A673 (cell line): ENCODE data around the gene KCNK17. TPM values are rescaled to one million over a fixed set of nuclear protein-coding genes. Genes with fewer than 3 reads are reported as not detected.

Source experiments
- BruUV-seq: library from RNA; stranded (reverse); fragments of 400-500 nt; replicated peaks from 2 replicates; lab custom pipeline; 2021; lab: Mats Ljungman, UMichigan
- CTCF ChIA-PET: fragments of 300-600 bp; sonication (Branson Sonifier 250); formaldehyde crosslinking; loops from one replicate; lab custom pipeline; 2022; ENCODE audit warnings: antibody characterized with exemption; lab: Charles Lee
- POLR2A ChIA-PET: fragments of 300-600 bp; sonication (Branson Sonifier 250); formaldehyde crosslinking; loops from one replicate; lab custom pipeline; 2022; ENCODE audit warnings: antibody characterized with exemption; ENCODE audit not compliant: low non-redundant PET; lab: Charles Lee
- DNase-seq: peaks from one replicate; pipeline ENCODE4 v3.0.0-alpha.2; 2015; ENCODE audit warnings: low spot score
- H3K27ac ChIP-seq: fragments of 200-600 bp; sonication (generic); 2 replicates; pipeline ENCODE4 v1.5.1; 2016; ENCODE audit warnings: mixed run types, low read depth, mild to moderate bottlenecking, mixed read lengths, antibody characterized with exemption, low read length; ENCODE audit not compliant: poor library complexity, severe bottlenecking
- H3K27me3 ChIP-seq: fragments of 200-600 bp; sonication (generic); replicated peaks from 2 replicates; pipeline ENCODE4 v1.6.1; 2017; ENCODE audit warnings: mixed run types, low read depth, mild to moderate bottlenecking, mixed read lengths, antibody characterized with exemption, low read length; ENCODE audit not compliant: insufficient read depth, poor library complexity
- H3K36me3 ChIP-seq: fragments of 200-600 bp; sonication (generic); 2 replicates; pipeline ENCODE4 v1.6.1; 2016; ENCODE audit warnings: mixed run types, mild to moderate bottlenecking, mixed read lengths, antibody characterized with exemption, low read length; ENCODE audit not compliant: insufficient read depth, poor library complexity, severe bottlenecking
- H3K4me1 ChIP-seq: fragments of 200-600 bp; sonication (generic); 2 replicates; pipeline ENCODE4 v1.6.1; 2017; ENCODE audit warnings: mixed run types, mild to moderate bottlenecking, mixed read lengths, antibody characterized with exemption, low read length; ENCODE audit not compliant: insufficient read depth, poor library complexity, severe bottlenecking
- H3K4me3 ChIP-seq: fragments of 200-600 bp; sonication (generic); 2 replicates; pipeline ENCODE4 v1.5.1; 2016; ENCODE audit warnings: low read depth, mixed run types, mild to moderate bottlenecking, mixed read lengths, low read length; ENCODE audit not compliant: poor library complexity, severe bottlenecking
- H3K9me3 ChIP-seq: fragments of 200-600 bp; sonication (generic); 2 replicates; pipeline ENCODE4 v1.6.1; 2016; ENCODE audit warnings: mixed run types, low read depth, mild to moderate bottlenecking, mixed read lengths, antibody characterized with exemption, low read length; ENCODE audit not compliant: poor library complexity, severe bottlenecking
- CTCF ChIP-seq: fragments of 300-800, 200-600 bp; sonication (generic); conservative IDR thresholded peaks from 2 replicates; pipeline ENCODE4 v1.5.1; 2017; ENCODE audit warnings: low read depth, mild to moderate bottlenecking, antibody characterized with exemption, low read length, moderate library complexity, mixed read lengths
- EZH2 ChIP-seq: fragments of 200-600 bp; sonication (generic); IDR thresholded peaks from 2 replicates; pipeline ENCODE4 v1.6.1; 2017; ENCODE audit warnings: borderline replicate concordance, low read depth, mild to moderate bottlenecking, mixed read lengths, antibody characterized with exemption, low read length; ENCODE audit not compliant: poor library complexity, severe bottlenecking
- intact Hi-C: fragments of 100-400 bp; cut with micrococcal nuclease; formaldehyde crosslinking; loops from one replicate; pipeline ENCODE4 v1.10.0; 2022; ENCODE audit not compliant: unreplicated experiment
- total RNA-seq: library from RNA; stranded (reverse); gene quantifications from 2 replicates; pipeline ENCODE4 v1.2.3, GENCODE V29; 2021

KCNK17 gene
- total RNA-seq, 1 experiment from 2014 or later, result not detected

- Histone ChIP-seq H3K27me3 (no peaks in the 10 kb centered on the region), H3K4me1 (no peaks in the 10 kb centered on the region), H3K27ac (no peak overlapping the region), H3K36me3 (no peaks in the 10 kb centered on the region), H3K4me3 (no peak overlapping the region), H3K9me3 (no peaks in the 10 kb centered on the region)
- peak; percentile 77 for DNase-seq
- peak; percentile 91 for TF ChIP-seq CTCF
- TF ChIP-seq EZH2, result no peak
- ChIA-PET POLR2A (no interaction called here), CTCF (interaction anchor here (1.2 kb wide), 1 partner anchor 14 kb away, joined by 3 read pairs; no protein-coding TSS in a partner anchor)
- intact Hi-C loops, result no loop called here
- BruUV-seq, result no TSS peak
Measured at GRCh38 chr6:39347906-39348585, 33.8 kb upstream of the KCNK17 start.

GRCh38 chr6:39347206-39347605 is 33.0 kb upstream of the KCNK17 start:
- ChIA-PET CTCF (interaction anchor here (0.6 kb wide), 1 partner anchor 1781 kb away, joined by 9 read pairs; no protein-coding TSS in a partner anchor), POLR2A (no interaction called here)
- H3K36me3 ChIP-seq, result no peaks in the 10 kb centered on the region
- H3K27ac ChIP-seq, result no peak overlapping the region
- TF ChIP-seq CTCF, result no peak
- TF ChIP-seq EZH2, result no peak
- H3K4me3 ChIP-seq, result no peak overlapping the region
- no peaks in the 10 kb centered on the region for H3K4me1 ChIP-seq
- no peaks in the 10 kb centered on the region for H3K27me3 ChIP-seq
- no TSS peak for BruUV-seq
- intact Hi-C loops, result no loop called here
- no peak for DNase-seq
- H3K9me3 ChIP-seq, result no peaks in the 10 kb centered on the region

GRCh38 chr6:39344821-39345280 is 30.6 kb upstream of the KCNK17 start:
- intact Hi-C loops, result no loop called here
- ChIA-PET CTCF (no interaction called here), POLR2A (no interaction called here)
- H3K4me3 ChIP-seq, result no peak overlapping the region
- DNase-seq, result no peak
- H3K9me3 ChIP-seq, result no peaks in the 10 kb centered on the region
- BruUV-seq, result no TSS peak
- no peaks in the 10 kb centered on the region for H3K27me3 ChIP-seq
- H3K36me3 ChIP-seq, result no peaks in the 10 kb centered on the region
- H3K4me1 ChIP-seq, result no peaks in the 10 kb centered on the region
- no peak for TF ChIP-seq EZH2
- no peak overlapping the region for H3K27ac ChIP-seq
